H1 (cell line): ENCODE measurements around the gene PIGM. TPM values are rescaled to one million over a fixed set of nuclear protein-coding genes. Genes with fewer than 3 reads are reported as not detected.

Experiments used
- ASH2L ChIP-seq: fragments of 200-600, 300-600 bp; sonication (generic); IDR thresholded peaks from one replicate; pipeline ENCODE4 v1.7.1; 2017; ENCODE audit warnings: low read length
- CHD7 ChIP-seq: fragments of 300-600 bp; sonication (generic); IDR thresholded peaks from 2 replicates; pipeline ENCODE4 v1.7.1; 2012; ENCODE audit warnings: low read length, moderate library complexity, mild to moderate bottlenecking, inconsistent platforms; ENCODE audit not compliant: insufficient replicate concordance
- CTBP2 ChIP-seq: IDR thresholded peaks from 2 replicates; pipeline ENCODE4 v1.7.0; 2011; ENCODE audit warnings: borderline replicate concordance, mild to moderate bottlenecking, moderate library complexity, mixed read lengths, low read length; ENCODE audit not compliant: insufficient read depth, insufficient read length
- CTCF ChIP-seq, 3 experiments: IDR thresholded peaks; 1 replicate in 2 of 3; 2 replicates in 1 of 3; pipeline versions ENCODE4 v1.5.1 to v1.6.1; 2011; ENCODE audit warnings: low read length in 3 of 3, mild to moderate bottlenecking in 3 of 3, inconsistent platforms in 2 of 3, low read depth in 1 of 3, moderate library complexity in 1 of 3; ENCODE audit not compliant: insufficient read depth in 1 of 3; ENCODE audit errors: control extremely low read depth in 1 of 3
- EP300 ChIP-seq, 2 experiments: IDR thresholded peaks; 1 replicate in 1 of 2; 2 replicates in 1 of 2; pipeline ENCODE4 v1.6.1; 2011 to 2012; ENCODE audit warnings: low read depth in 2 of 2, low read length in 2 of 2, mild to moderate bottlenecking in 2 of 2, borderline replicate concordance in 1 of 2, inconsistent platforms in 1 of 2, moderate library complexity in 1 of 2
- HDAC6 ChIP-seq: IDR thresholded peaks from one replicate; pipeline ENCODE4 v1.7.1; 2012; ENCODE audit warnings: low read depth, mild to moderate bottlenecking, inconsistent platforms, low read length, moderate library complexity
- SP1 ChIP-seq: IDR thresholded peaks from 2 replicates; pipeline ENCODE4 v1.6.1; 2011; ENCODE audit warnings: low read depth, low read length
- polyA plus RNA-seq, 7 experiments: library from polyadenylated mRNA; depleted of rRNA in 3 of 7; stranded (reverse) in 5 of 7; unstranded in 2 of 7; fragments of >200 nt in 5 of 7; fragments of 200-250 nt in 2 of 7; gene quantifications; 1 replicate in 5 of 7; 2 replicates in 1 of 7; 4 replicates in 1 of 7; pipeline versions ENCODE4 v1.2.1 to v1.2.3, GENCODE V29; 2011 to 2013; ENCODE audit warnings: missing spikeins in 2 of 7, mixed read lengths in 2 of 7
- total RNA-seq: library from RNA; stranded (reverse); fragmentation: NEBNext Ultra II Directional; extraction: Animal tissue kit (Norgen Biotek cat#: 25700); gene quantifications from 2 replicates; pipeline ENCODE4 v1.2.1, GENCODE V29; 2021

The PIGM gene
- total and polyA plus RNA-seq, 2 of the 8 experiments (the other 6 are each of a cell fraction or from before 2014, with no cell fraction given): 5.4 to 6.0 TPM

GRCh38 chr1:160046494-160047110 is 14.8 kb upstream of the PIGM start (continued):
- peak; percentile 24 for TF ChIP-seq CHD7
- TF ChIP-seq ASH2L: peak; percentile 67
- TF ChIP-seq CTBP2: peak; percentile 93
- peak; percentile 45 to 76 (median 69) for TF ChIP-seq CTCF (IDR thresholded peaks at IDR 0.05; ENCODE audit: control extremely low read depth in 1 of 3, insufficient read depth in 1 of 3, low read depth in 1 of 3, low read length in 3 of 3)
- TF ChIP-seq HDAC6: no peak
- TF ChIP-seq SP1: peak; percentile 36; the same call in 1 of the 2 replicates
- peak in 1 of 2 experiments; percentile 17; a peak in 2 of 3 replicates for TF ChIP-seq EP300 (IDR thresholded peaks at IDR 0.05; ENCODE audit: borderline replicate concordance in 1 of 2, low read depth in 2 of 2, low read length in 2 of 2)
